Esophagus squamous epithelium (tissue), 5 donors: ENCODE results near the gene ABCG2. TPM values are rescaled to one million over a fixed set of nuclear protein-coding genes. Genes with fewer than 3 reads are reported as not detected.
"Not testable (repeated sequence)": the region's sequence is repeated elsewhere in the genome, so short reads cannot be mapped to it uniquely, and the experiment has no call there.

ENCODE experiments used
- DNase-seq: peaks from one replicate; lab custom pipeline; 2025; lab: John Stamatoyannopoulos, UW
- H3K27ac ChIP-seq, 4 donors: fragments of 200-600 bp; sonication (generic); one replicate each; pipeline ENCODE4 v1.5.1; 2016 to 2019; ENCODE audit warnings: mild to moderate bottlenecking in 1 of 4
- H3K27me3 ChIP-seq, 4 donors: fragments of 200-600 bp; sonication (generic); 1 replicate in 3 of 4; 2 replicates in 1 of 4; pipeline versions ENCODE4 v1.5.1 to v1.6.0; 2017 to 2021; ENCODE audit warnings: antibody characterized with exemption in 1 of 4
- H3K36me3 ChIP-seq, 3 donors: fragments of 200-600 bp; sonication (generic); one replicate each; pipeline ENCODE4 v1.5.1; 2016 to 2019
- H3K4me1 ChIP-seq, 3 donors: fragments of 200-600 bp; sonication (generic); one replicate each; pipeline ENCODE4 v1.5.1; 2017 to 2019
- H3K4me3 ChIP-seq, 4 donors: fragments of 200-600 bp; sonication (generic); 1 replicate in 3 of 4; 2 replicates in 1 of 4; pipeline ENCODE4 v1.5.1; 2016 to 2019; ENCODE audit warnings: mild to moderate bottlenecking in 2 of 4, moderate library complexity in 1 of 4
- H3K9me3 ChIP-seq, 3 donors: fragments of 200-600 bp; sonication (generic); one replicate each; pipeline ENCODE4 v1.5.1; 2016 to 2019
- POLR2A ChIP-seq, 4 donors: fragments of 450-650 bp; IDR thresholded peaks; one replicate each; pipeline ENCODE4 v1.6.1; 2017; ENCODE audit warnings: antibody characterized with exemption in 4 of 4, mild to moderate bottlenecking in 4 of 4, moderate library complexity in 3 of 4
- WGBS, 2 donors: methylation state at CpG; one replicate each; pipeline ENCODE4 v1.1.5; 2018; 5-methylcytosine and 5-hydroxymethylcytosine counted together
- intact Hi-C: fragments of 100-400 bp; cut with DNase I; formaldehyde crosslinking; loops from one replicate; pipeline ENCODE4 v1.15.0; 2022
- total RNA-seq, 4 donors: library from RNA; depleted of rRNA; stranded (reverse); fragments of >200 nt; gene quantifications; one replicate each; pipeline ENCODE4 v1.1.0, GENCODE V29; 2016
- TF ChIP-seq, protein P1 (sequence below), 6 experiments: fragments of 450-650 bp in 4 of 6; fragments of 200-600 bp in 2 of 6; sonication (generic) in 2 of 6; IDR thresholded peaks; one replicate each; pipeline ENCODE4 v1.5.1; 2016 to 2019; ENCODE audit warnings: antibody characterized with exemption in 6 of 6, mild to moderate bottlenecking in 4 of 6, moderate library complexity in 4 of 6
- donor health status: DM: yes; HTN: yes; CAD: no.

Gene ABCG2
- total RNA-seq, 4 donors from 2014 or later, result 0.76 to 7.1 (median 3.6) TPM

- DNase-seq, result no peak
- 80 to 94% methylated on average over 3 of the region's 3 CpGs for WGBS, 2 donors
Observed at GRCh38 chr4:88135356-88135663, 23.1 kb downstream of the ABCG2 start.

GRCh38 chr4:88134536-88135355 lies 23.7 kb downstream of the ABCG2 start:
- Histone ChIP-seq H3K9me3 (no peaks in the 10 kb centered on the region), H3K4me3 (no peak overlapping the region), H3K27me3 (no peaks in the 10 kb centered on the region), H3K27ac (no peak overlapping the region), H3K4me1 (peaks cover 0 to 5% (median 0%) of the 10 kb centered on the region in 3 donors), H3K36me3 (no peaks in the 10 kb centered on the region)
- 76 to 87% methylated on average over 3 of the region's 3 CpGs for WGBS, 2 donors
- intact Hi-C loops, result no loop called here
- no peak for TF ChIP-seq POLR2A (IDR thresholded peaks at IDR 0.05)
- TF ChIP-seq, protein P1, sequence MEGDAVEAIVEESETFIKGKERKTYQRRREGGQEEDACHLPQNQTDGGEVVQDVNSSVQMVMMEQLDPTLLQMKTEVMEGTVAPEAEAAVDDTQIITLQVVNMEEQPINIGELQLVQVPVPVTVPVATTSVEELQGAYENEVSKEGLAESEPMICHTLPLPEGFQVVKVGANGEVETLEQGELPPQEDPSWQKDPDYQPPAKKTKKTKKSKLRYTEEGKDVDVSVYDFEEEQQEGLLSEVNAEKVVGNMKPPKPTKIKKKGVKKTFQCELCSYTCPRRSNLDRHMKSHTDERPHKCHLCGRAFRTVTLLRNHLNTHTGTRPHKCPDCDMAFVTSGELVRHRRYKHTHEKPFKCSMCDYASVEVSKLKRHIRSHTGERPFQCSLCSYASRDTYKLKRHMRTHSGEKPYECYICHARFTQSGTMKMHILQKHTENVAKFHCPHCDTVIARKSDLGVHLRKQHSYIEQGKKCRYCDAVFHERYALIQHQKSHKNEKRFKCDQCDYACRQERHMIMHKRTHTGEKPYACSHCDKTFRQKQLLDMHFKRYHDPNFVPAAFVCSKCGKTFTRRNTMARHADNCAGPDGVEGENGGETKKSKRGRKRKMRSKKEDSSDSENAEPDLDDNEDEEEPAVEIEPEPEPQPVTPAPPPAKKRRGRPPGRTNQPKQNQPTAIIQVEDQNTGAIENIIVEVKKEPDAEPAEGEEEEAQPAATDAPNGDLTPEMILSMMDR (IDR thresholded peaks at IDR 0.05), result no peak
- DNase-seq, result no peak

More at GRCh38 chr4:88135356-88135663, 23.1 kb downstream of the ABCG2 start:
- intact Hi-C loops, result no loop called here
- Histone ChIP-seq H3K27ac (no peak overlapping the region), H3K27me3 (no peaks in the 10 kb centered on the region), H3K4me3 (no peak overlapping the region), H3K9me3 (no peaks in the 10 kb centered on the region), H3K36me3 (no peaks in the 10 kb centered on the region), H3K4me1 (peaks cover 0 to 5% (median 0%) of the 10 kb centered on the region in 3 donors)
- TF ChIP-seq POLR2A (IDR thresholded peaks at IDR 0.05), result no peak
- TF ChIP-seq, protein P1 (IDR thresholded peaks at IDR 0.05), result no peak

GRCh38 chr4:88134111-88134510 lies 24.3 kb downstream of the ABCG2 start:
- Histone ChIP-seq H3K27me3 (no peaks in the 10 kb centered on the region), H3K36me3 (no peaks in the 10 kb centered on the region), H3K4me1 (peaks cover 0 to 5% (median 0%) of the 10 kb centered on the region in 3 donors), H3K27ac (no peak overlapping the region), H3K4me3 (no peak overlapping the region), H3K9me3 (no peaks in the 10 kb centered on the region)
- no peak for DNase-seq
- no peak for TF ChIP-seq POLR2A (IDR thresholded peaks at IDR 0.05)
- TF ChIP-seq, protein P1 (IDR thresholded peaks at IDR 0.05), result no peak
- 67 to 80% methylated on average over 1 of the region's 1 CpG for WGBS, 2 donors
- intact Hi-C loops, result no loop called here

- TF ChIP-seq POLR2A (IDR thresholded peaks at IDR 0.05), result no peak
- TF ChIP-seq, protein P1 (IDR thresholded peaks at IDR 0.05), result no peak
- no peak overlapping the region for H3K27ac ChIP-seq
- H3K27me3 ChIP-seq, result no peaks in the 10 kb centered on the region
- no peaks in the 10 kb centered on the region for H3K4me1 ChIP-seq
- H3K9me3 ChIP-seq, result peaks cover 0 to 3% (median 0%) of the 10 kb centered on the region in 3 donors
- 77 to 79% methylated on average over 9 of the region's 9 CpGs for WGBS, 2 donors
- H3K36me3 ChIP-seq, result no peaks in the 10 kb centered on the region
- DNase-seq, result no peak
- intact Hi-C loops, result no loop called here
- no peak overlapping the region for H3K4me3 ChIP-seq
Observed at GRCh38 chr4:88130544-88131305, 27.7 kb downstream of the ABCG2 start.

- H3K36me3 ChIP-seq, result no peaks in the 10 kb centered on the region
- 91 to 95% methylated on average over 5 of the region's 5 CpGs for WGBS, 2 donors
- H3K9me3 ChIP-seq, result peaks cover 0 to 3% (median 0%) of the 10 kb centered on the region in 3 donors
- H3K4me3 ChIP-seq, result no peak overlapping the region
- TF ChIP-seq, protein P1 (IDR thresholded peaks at IDR 0.05), result no peak
- TF ChIP-seq POLR2A (IDR thresholded peaks at IDR 0.05), result no peak
- intact Hi-C loops, result no loop called here
- no peak for DNase-seq
- H3K27me3 ChIP-seq, result no peaks in the 10 kb centered on the region
- H3K4me1 ChIP-seq, result no peaks in the 10 kb centered on the region
- H3K27ac ChIP-seq, result no peak overlapping the region
Observed at GRCh38 chr4:88130003-88130402, 28.4 kb downstream of the ABCG2 start.

DNA sequence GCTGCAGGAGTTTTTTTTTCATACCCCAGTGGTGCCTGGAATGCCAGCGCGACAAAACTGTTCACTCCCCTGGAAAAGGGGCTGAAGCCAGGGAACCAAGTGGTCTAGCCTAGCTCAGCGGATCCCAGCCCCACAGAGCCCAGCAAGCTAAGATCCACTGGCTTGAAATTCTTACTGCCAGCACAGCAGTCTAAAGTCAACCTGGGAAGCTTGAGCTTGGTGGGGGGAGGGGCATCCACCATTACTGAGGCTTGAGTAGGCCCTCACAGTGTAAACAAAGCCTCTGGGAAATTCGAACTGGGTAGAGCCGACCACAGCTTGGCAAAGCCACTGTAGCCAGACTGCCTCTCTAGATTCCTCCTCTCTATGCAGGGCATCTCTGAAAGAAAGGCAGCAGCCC lies 36.2 kb downstream of the ABCG2 start:
- H3K27me3 ChIP-seq, H3K4me1 ChIP-seq, DNase-seq, H3K4me3 ChIP-seq, intact Hi-C loops, H3K27ac ChIP-seq: not testable (repeated sequence)
- H3K36me3 ChIP-seq, result peaks cover 0 to 19% (median 0%) of the 10 kb centered on the region in 3 donors
- no CpG with 5 or more reads among the region's 5 CpGs for WGBS, 2 donors
- peaks cover 0 to 16% (median 11%) of the 10 kb centered on the region in 3 donors for H3K9me3 ChIP-seq
